HG02678 (cell line): ENCODE data around the gene MCCD1.
"Not testable (repeated sequence)": the region's sequence is repeated elsewhere in the genome, so short reads cannot be mapped to it uniquely, and the experiment has no call there.

Source experiments
- ATAC-seq: cut with Tn5 transposase; IDR thresholded peaks from one replicate; pipeline ENCODE4 v1.9.1; 2021; ENCODE audit warnings: mild to moderate bottlenecking, moderate library complexity; ENCODE audit not compliant: unreplicated experiment

Gene MCCD1

GRCh38 chr6:31541658-31542521 is 13.1 kb downstream of the MCCD1 start, which contains the start of gene DDX39B:
DDX39B (minus strand) TSS chr6:31542003; CDS start chr6:31540532, 1,471 bp downstream.
- ATAC-seq = peak; percentile 73

GRCh38 chr6:31543639-31544038 is 14.9 kb downstream of the MCCD1 start:
- ATAC-seq = no peak

DNA sequence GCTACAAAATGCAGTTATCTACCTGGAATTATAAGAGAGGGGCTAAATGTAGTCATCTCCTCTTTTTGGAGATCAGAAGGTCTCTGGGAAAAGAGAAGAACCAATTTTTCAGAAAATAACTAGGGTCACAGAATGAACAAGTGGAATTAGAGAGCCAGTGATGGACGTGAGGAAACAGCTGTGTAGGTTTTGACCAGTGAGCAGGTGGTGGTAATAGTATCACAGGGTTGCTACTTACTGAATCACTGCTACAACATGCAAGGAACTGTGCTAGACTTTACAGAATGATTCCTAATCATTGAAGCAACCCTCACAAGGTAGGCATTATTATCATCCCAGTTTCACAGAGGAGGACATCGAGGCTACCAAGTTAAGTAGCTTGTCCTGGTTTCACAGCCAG is 15.9 kb downstream of the MCCD1 start:
- ATAC-seq = no peak

- no peak for ATAC-seq
Observed at GRCh38 chr6:31545291-31545690, 16.5 kb downstream of the MCCD1 start.

DNA sequence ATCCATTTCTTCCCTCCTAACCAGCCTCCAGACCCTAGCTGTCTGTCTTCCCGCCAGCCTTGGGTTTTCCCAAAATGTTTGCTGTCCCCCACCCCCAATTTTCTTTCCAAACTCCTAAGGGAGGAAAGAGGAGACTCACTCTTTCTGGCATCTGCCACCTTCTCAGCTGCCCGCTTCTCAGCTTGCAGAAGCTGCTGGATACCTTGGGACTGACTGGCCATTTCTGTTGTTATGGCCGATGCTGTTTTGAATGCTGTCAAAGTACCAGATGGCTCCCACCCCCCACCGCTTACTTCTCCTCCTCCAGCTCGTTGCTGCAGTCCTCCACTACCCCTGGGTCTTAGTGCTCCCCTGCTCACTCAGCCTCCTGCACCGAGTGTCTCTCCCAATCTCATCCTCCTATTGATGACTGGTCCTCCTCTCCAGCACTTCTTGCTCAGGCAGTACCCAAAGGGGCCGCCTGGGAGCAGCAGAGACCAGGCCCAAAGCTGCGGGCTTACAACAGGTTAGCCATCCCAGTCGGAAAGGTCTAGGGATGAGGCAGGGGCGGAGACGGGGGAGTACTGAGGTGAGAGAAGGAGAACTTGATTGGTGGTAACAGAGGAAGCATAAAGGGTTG is 17.7 kb downstream of the MCCD1 start, which contains the start of gene ATP6V1G2:
Gene ATP6V1G2 (minus strand): TSS at position 270 of the 619 bp plus-strand sequence. CDS start 49 bp downstream, at position 221.
- ATAC-seq = peak; percentile 42

DNA sequence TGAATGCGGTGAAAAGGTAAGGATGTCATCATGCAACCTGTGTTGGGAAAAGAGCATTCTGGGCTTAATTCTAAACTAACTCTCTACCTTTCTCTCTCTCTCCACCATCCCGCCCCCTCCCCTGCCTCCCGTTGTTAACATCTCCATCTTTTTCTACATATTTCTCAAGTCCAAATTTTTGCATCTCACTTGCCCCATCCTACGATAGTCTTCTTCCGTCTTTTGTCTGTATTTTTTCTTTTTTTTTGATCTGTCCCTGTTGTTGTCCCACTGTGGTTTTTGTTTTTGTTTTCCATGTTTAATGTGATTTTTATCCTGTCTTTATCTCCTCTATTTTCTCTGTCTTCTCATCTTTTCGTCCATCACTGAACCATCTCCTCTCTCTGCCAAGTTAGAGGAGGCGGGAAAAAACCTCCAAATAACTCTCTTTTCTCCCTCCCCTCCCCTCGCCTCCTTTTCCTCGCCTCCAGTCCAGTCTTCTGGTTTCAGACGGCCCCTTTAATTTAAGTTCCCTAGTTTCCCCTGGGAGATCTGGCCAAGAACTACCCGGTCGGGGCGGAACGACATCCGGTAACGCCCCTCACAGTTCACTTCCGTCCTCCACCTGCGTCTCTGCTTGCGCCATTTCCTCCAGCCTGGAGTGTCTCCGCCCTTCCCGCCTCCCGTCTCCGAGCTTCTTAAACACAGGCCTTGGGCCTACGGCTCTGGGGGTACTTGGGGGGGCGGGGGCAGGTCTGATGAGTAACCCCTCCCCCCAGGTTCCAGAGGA is 18.4 kb downstream of the MCCD1 start, which contains the start of gene NFKBIL1:
Gene NFKBIL1 (plus strand): TSS at position 651 of the 769 bp plus-strand sequence. CDS start 87 bp downstream, at position 738.
- ATAC-seq = peak; percentile 79

DNA sequence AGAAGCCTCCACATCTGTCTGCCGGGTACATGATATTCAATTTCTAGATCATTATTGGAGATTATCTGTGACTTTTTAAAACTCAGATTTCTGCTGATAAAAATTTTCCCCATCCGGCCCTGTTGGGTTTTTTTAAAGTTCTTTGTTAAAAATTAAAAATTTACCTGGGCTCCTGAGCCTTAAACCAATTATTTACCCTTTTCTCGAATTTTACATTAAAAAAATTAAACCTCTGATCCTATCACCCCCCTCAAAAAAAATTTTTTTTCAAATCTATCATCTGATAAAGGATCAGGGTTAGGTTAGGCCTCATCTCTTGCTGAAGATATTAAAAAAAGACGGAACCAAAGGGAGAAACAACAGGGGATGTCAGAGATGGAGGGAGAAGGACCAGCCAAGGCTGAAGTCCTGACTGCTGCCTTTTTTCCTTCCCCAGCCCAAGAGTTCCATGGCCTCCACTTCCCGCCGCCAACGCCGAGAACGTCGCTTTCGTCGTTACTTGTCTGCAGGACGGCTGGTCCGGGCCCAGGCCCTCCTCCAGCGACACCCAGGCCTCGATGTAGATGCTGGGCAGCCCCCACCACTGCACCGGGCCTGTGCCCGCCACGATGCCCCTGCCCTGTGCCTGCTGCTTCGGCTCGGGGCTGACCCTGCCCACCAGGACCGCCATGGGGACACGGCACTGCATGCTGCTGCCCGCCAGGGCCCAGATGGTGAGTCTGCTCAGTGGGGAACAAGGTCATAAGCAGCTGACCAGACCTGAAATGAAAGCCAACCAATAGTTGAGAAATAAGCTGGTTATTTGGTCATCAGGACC is 19.2 kb downstream of the MCCD1 start:
- ATAC-seq = no peak

- ATAC-seq = no peak
Observed at GRCh38 chr6:31548544-31548873, 19.7 kb downstream of the MCCD1 start.

GRCh38 chr6:31551371-31551770 is 22.6 kb downstream of the MCCD1 start:
- not testable (repeated sequence) for ATAC-seq

DNA sequence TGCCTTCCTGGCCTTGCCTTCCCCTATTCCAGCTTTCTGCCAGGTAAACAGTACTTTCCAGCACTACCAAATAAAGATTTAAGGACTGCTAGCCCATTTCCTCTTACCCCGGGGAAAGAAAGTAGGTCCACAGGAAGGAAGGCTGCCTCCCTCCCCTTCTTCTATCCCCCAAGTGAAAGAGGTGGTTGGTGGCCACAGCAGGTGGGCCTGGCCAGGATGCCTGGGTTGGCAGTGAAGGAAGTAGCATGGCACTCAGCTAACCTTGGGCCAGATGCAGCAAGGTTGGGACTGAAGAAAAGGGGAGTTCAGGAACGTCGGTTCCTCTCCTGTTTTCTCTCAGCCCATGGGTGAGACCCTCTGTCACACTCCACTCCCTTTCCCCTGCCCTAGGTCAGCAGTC is 27.5 kb downstream of the MCCD1 start:
- ATAC-seq = no peak

GRCh38 chr6:31557443-31558317 is 28.9 kb downstream of the MCCD1 start:
- ATAC-seq = no peak

DNA sequence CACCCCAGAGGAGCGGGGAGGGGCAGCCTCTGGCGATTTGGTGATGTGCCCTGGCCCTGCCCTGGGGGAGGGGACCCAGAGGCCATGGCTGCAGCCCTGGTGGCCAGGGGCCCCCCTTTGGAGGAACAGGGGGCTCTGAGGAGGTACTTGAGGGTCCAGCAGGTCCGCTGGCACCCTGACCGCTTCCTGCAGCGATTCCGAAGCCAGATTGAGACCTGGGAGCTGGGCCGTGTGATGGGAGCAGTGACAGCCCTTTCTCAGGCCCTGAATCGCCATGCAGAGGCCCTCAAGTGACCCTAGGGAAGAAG is 29.5 kb downstream of the MCCD1 start:
- no peak for ATAC-seq

GRCh38 chr6:31558631-31559500 is 30.1 kb downstream of the MCCD1 start:
- no peak for ATAC-seq

DNA sequence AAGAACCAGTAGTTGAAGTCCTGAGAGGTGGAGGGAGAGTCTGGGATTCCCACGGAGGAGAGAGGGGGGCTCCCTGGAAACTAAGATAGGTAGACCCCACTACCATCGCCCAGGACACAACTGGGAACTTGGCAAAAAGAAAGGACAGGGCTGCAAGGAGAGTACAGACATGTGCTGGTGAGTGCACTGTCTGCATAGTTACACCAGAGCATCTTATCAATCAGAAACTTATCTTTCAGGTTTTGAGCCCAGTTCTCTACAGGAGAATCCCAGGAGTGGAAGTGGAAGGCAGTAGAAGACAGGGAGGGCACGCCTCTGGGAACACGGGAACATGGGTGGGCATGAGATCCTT is 30.8 kb downstream of the MCCD1 start:
- ATAC-seq = no peak

- peak; percentile 70 for ATAC-seq
Observed at GRCh38 chr6:31559958-31560696, 31.4 kb downstream of the MCCD1 start.

- ATAC-seq = no peak
Observed at GRCh38 chr6:31560697-31561058, 31.9 kb downstream of the MCCD1 start.

- no peak for ATAC-seq
Observed at GRCh38 chr6:31567531-31568370, 39.0 kb downstream of the MCCD1 start.
